ENCODE measurements around the gene SLC44A5.

DNA sequence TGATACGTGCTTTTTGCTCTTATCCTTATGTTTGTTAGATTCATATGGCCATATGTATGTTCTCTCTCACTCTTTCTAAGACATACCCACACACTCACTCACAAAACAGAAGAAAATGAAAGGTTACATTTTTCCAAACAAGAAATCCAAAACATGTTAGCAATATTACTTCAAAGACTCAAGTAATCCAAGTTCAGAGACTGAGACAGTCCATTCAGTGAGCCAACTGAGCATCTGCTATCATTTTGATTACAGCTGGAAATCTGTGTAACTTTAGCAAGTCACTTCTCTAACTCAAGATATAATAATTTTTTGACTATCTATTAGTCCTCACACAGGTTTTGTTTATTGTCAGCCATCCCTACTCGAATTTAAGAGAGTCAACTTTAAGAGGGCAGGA lies 257.9 kb downstream of the SLC44A5 start:
- TF ChIP-seq, protein P1, sequence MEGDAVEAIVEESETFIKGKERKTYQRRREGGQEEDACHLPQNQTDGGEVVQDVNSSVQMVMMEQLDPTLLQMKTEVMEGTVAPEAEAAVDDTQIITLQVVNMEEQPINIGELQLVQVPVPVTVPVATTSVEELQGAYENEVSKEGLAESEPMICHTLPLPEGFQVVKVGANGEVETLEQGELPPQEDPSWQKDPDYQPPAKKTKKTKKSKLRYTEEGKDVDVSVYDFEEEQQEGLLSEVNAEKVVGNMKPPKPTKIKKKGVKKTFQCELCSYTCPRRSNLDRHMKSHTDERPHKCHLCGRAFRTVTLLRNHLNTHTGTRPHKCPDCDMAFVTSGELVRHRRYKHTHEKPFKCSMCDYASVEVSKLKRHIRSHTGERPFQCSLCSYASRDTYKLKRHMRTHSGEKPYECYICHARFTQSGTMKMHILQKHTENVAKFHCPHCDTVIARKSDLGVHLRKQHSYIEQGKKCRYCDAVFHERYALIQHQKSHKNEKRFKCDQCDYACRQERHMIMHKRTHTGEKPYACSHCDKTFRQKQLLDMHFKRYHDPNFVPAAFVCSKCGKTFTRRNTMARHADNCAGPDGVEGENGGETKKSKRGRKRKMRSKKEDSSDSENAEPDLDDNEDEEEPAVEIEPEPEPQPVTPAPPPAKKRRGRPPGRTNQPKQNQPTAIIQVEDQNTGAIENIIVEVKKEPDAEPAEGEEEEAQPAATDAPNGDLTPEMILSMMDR (IDR thresholded peaks at IDR 0.05; ENCODE audit: borderline replicate concordance, extremely low read depth, low read length, poor library complexity, severe bottlenecking) = no peak
- TF ChIP-seq EZH2 (IDR thresholded peaks at IDR 0.05; ENCODE audit: borderline replicate concordance, low read depth, low read length, severe bottlenecking) = no peak
